ENCODE data around the gene TRPV4. TPM values are rescaled to one million over a fixed set of nuclear protein-coding genes. Genes with fewer than 3 reads are reported as not detected.

TRPV4 gene
- total and polyA plus RNA-seq, 2 donors (not counting 3 experiments of a cell fraction or from before 2014, with no cell fraction given), result 8.8 to 22.3 TPM

DNA sequence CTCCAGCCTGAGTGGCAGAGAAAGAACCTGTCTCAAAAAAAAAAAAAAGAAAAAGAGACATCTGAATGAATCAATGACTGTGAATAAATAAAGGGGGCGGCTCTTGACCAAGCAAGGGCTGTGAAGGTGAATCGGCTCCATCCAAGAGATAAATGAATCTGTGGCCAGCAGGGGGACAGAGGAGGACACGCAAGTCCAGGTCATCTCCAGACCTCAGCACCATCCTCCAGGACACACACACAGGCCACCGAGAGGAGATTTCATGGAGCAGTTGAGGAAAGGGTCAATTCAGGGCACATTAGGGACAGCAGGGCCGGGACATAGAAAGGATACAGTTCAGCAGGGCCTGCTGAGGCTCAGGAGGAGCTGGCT is 21.6 kb downstream of the TRPV4 start:
- dilution Hi-C loops (cut with MboI; ENCODE audit: extremely low pct_ligation_motif_present, low sequenced_read_pairs), result no loop called here
- Histone ChIP-seq H3K4me2 (ENCODE audit: insufficient read depth, low read length) (no peak overlapping the region), H3K4me3 (replicated peaks in 1 of 3; ENCODE audit: insufficient read depth in 1 of 3, low read depth in 1 of 3, low read length in 3 of 3) (no peak overlapping the region), H3K9ac (replicated peaks; ENCODE audit: extremely low read depth, insufficient read depth, low read length) (no peak overlapping the region), H3K9me3 (replicated peaks; ENCODE audit: control insufficient read depth, insufficient read depth, low read length) (no peaks in the 10 kb centered on the region), H3K79me2 (ENCODE audit: control insufficient read depth, insufficient read depth, low read length) (no peaks in the 10 kb centered on the region), H2AFZ (ENCODE audit: low read depth, low read length) (no peak overlapping the region), H3K9me1 (replicated peaks; ENCODE audit: control insufficient read depth, extremely low read depth, insufficient read depth, low read length) (no peaks in the 10 kb centered on the region), H4K20me1 (replicated peaks; ENCODE audit: control insufficient read depth, extremely low read depth, insufficient read depth, low read length) (no peaks in the 10 kb centered on the region), H3K36me3 (ENCODE audit: control insufficient read depth in 2 of 2, extremely low read depth in 1 of 2, insufficient read depth in 2 of 2, low read length in 2 of 2) (peaks cover 0 to 7% of the 10 kb centered on the region in 2 experiments), H3K4me1 (ENCODE audit: control insufficient read depth, extremely low read depth, insufficient read depth, low read length) (no peaks in the 10 kb centered on the region), H3K27me3 (ENCODE audit: control insufficient read depth in 2 of 2, insufficient read depth in 2 of 2, low read length in 2 of 2) (no peaks in the 10 kb centered on the region), H3K27ac (ENCODE audit: insufficient read depth, low read depth, low read length) (no peak overlapping the region)
- BruUV-seq (replicated peaks), result no TSS peak
- intact Hi-C loops (cut with micrococcal nuclease), result no loop called here
- DNase-seq (ENCODE audit: low read depth, low spot score) (no peak), FAIRE-seq (no peak)
- TF ChIP-seq GATA2 (IDR thresholded peaks at IDR 0.05; ENCODE audit: insufficient read depth, insufficient read length, low read depth, low read length) (no peak), JUN (IDR thresholded peaks at IDR 0.05; ENCODE audit: borderline replicate concordance, insufficient read depth, insufficient read length, low read depth) (no peak), POLR2AphosphoS5 (IDR thresholded peaks at IDR 0.05; ENCODE audit: insufficient read depth, low read depth, low read length) (no peak), MYC (IDR thresholded peaks at IDR 0.05; ENCODE audit: low read depth, low read length) (no peak), EZH2 (IDR thresholded peaks at IDR 0.05; ENCODE audit: borderline replicate concordance, low read depth, low read length, severe bottlenecking) (no peak), FOS (IDR thresholded peaks at IDR 0.05; ENCODE audit: borderline replicate concordance, insufficient read depth, low read length) (no peak)
- TF ChIP-seq, protein P1, sequence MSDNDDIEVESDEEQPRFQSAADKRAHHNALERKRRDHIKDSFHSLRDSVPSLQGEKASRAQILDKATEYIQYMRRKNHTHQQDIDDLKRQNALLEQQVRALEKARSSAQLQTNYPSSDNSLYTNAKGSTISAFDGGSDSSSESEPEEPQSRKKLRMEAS (IDR thresholded peaks at IDR 0.05; ENCODE audit: insufficient read depth, insufficient read length), result no peak
- TF ChIP-seq, protein P2, sequence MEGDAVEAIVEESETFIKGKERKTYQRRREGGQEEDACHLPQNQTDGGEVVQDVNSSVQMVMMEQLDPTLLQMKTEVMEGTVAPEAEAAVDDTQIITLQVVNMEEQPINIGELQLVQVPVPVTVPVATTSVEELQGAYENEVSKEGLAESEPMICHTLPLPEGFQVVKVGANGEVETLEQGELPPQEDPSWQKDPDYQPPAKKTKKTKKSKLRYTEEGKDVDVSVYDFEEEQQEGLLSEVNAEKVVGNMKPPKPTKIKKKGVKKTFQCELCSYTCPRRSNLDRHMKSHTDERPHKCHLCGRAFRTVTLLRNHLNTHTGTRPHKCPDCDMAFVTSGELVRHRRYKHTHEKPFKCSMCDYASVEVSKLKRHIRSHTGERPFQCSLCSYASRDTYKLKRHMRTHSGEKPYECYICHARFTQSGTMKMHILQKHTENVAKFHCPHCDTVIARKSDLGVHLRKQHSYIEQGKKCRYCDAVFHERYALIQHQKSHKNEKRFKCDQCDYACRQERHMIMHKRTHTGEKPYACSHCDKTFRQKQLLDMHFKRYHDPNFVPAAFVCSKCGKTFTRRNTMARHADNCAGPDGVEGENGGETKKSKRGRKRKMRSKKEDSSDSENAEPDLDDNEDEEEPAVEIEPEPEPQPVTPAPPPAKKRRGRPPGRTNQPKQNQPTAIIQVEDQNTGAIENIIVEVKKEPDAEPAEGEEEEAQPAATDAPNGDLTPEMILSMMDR (IDR thresholded peaks at IDR 0.05; ENCODE audit: extremely low read depth in 1 of 2, insufficient read depth in 1 of 2, low read depth in 1 of 2, low read length in 2 of 2), result no peak
- POLR2A ChIA-PET, result no interaction called here
- CTCF ChIA-PET, result interaction anchor here (1.4 kb wide), 1 partner anchor 33 kb away, joined by 6 read pairs; no protein-coding TSS in a partner anchor

Measured in endothelial cell of umbilical vein (primary cell).